Left ventricle myocardium inferior (tissue), 1 donor: ENCODE results near the gene FMNL3. TPM values are rescaled to one million over a fixed set of nuclear protein-coding genes. Genes with fewer than 3 reads are reported as not detected.

ENCODE experiments used
- DNase-seq: peaks from one replicate; pipeline ENCODE4 v3.0.0-alpha.2; 2020
- H3K27ac ChIP-seq: fragments of 200-600 bp; replicated peaks from 2 replicates; pipeline ENCODE4 v1.8.0; 2021
- H3K27me3 ChIP-seq: fragments of 200-600 bp; 2 replicates; pipeline ENCODE4 v1.8.0; 2021; ENCODE audit warnings: low read depth
- H3K36me3 ChIP-seq: fragments of 200-600 bp; 2 replicates; pipeline ENCODE4 v1.8.0; 2021
- H3K4me1 ChIP-seq: fragments of 200-600 bp; 2 replicates; pipeline ENCODE4 v1.8.0; 2021
- H3K4me3 ChIP-seq: fragments of 200-600 bp; 2 replicates; pipeline ENCODE4 v1.8.0; 2021; ENCODE audit warnings: mild to moderate bottlenecking, moderate library complexity
- H3K9me3 ChIP-seq: fragments of 200-600 bp; replicated peaks from 2 replicates; pipeline ENCODE4 v1.8.0; 2021
- intact Hi-C: fragments of 100-400 bp; cut with micrococcal nuclease; formaldehyde crosslinking; loops from one replicate; pipeline ENCODE4 v1.11.0; 2022
- long read RNA-seq: library from polyadenylated mRNA; unstranded; transcript quantifications from one replicate; pipeline ENCODE4 v2.0.0, GENCODE V29; 2021
- total RNA-seq: library from RNA; stranded (reverse); fragmentation: NEBNext Ultra II Directional; extraction: Animal tissue kit (Norgen Biotek cat#: 25700); gene quantifications from one replicate; pipeline ENCODE4 v1.2.1, GENCODE V29; 2021
- TF ChIP-seq, protein P1 (sequence below): fragments of 200-600 bp; IDR thresholded peaks from 2 replicates; pipeline ENCODE4 v1.8.0; 2021; ENCODE audit warnings: antibody characterized with exemption, mild to moderate bottlenecking, borderline replicate concordance
- donor health status: DM: no; HTN: yes; CAD: no; lungs with severe emphysema.

Gene FMNL3
- 10.4 TPM for total RNA-seq
- long read RNA-seq, partial matches to known transcripts = 0 of 10 reads
- long read RNA-seq, other reads (novel, unspliced or antisense) = 10 of 10 reads

GRCh38 chr12:49707128-49707811 lies at the start of gene FMNL3:
FMNL3 (minus strand) TSS chr12:49707405; CDS start chr12:49707180, 225 bp downstream.
- intact Hi-C loops = no loop called here
- TF ChIP-seq, protein P1, sequence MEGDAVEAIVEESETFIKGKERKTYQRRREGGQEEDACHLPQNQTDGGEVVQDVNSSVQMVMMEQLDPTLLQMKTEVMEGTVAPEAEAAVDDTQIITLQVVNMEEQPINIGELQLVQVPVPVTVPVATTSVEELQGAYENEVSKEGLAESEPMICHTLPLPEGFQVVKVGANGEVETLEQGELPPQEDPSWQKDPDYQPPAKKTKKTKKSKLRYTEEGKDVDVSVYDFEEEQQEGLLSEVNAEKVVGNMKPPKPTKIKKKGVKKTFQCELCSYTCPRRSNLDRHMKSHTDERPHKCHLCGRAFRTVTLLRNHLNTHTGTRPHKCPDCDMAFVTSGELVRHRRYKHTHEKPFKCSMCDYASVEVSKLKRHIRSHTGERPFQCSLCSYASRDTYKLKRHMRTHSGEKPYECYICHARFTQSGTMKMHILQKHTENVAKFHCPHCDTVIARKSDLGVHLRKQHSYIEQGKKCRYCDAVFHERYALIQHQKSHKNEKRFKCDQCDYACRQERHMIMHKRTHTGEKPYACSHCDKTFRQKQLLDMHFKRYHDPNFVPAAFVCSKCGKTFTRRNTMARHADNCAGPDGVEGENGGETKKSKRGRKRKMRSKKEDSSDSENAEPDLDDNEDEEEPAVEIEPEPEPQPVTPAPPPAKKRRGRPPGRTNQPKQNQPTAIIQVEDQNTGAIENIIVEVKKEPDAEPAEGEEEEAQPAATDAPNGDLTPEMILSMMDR = peak; percentile 95
- no peaks in the 10 kb centered on the region for H3K36me3 ChIP-seq

GRCh38 chr12:49750996-49751393 lies 43.8 kb upstream of the FMNL3 start:
- Histone ChIP-seq H3K9me3 (no peaks in the 10 kb centered on the region), H3K36me3 (peaks cover 42% of the 10 kb centered on the region), H3K27me3 (no peaks in the 10 kb centered on the region), H3K4me1 (peaks cover 87% of the 10 kb centered on the region), H3K27ac (peak overlapping the region; percentile 68), H3K4me3 (no peak overlapping the region)
- intact Hi-C loops = no loop called here
- DNase-seq = no peak
- TF ChIP-seq, protein P1 = no peak

More at GRCh38 chr12:49707128-49707811, at the start of gene FMNL3:
- H3K27me3 ChIP-seq = peaks cover 35% of the 10 kb centered on the region
- peaks cover 52% of the 10 kb centered on the region for H3K4me1 ChIP-seq
- DNase-seq = peak; percentile 99
- H3K27ac ChIP-seq = peak within 1 kb of the TSS; percentile 98
- H3K9me3 ChIP-seq = no peaks in the 10 kb centered on the region
- H3K4me3 ChIP-seq = peak within 1 kb of the TSS; percentile 96

DNA sequence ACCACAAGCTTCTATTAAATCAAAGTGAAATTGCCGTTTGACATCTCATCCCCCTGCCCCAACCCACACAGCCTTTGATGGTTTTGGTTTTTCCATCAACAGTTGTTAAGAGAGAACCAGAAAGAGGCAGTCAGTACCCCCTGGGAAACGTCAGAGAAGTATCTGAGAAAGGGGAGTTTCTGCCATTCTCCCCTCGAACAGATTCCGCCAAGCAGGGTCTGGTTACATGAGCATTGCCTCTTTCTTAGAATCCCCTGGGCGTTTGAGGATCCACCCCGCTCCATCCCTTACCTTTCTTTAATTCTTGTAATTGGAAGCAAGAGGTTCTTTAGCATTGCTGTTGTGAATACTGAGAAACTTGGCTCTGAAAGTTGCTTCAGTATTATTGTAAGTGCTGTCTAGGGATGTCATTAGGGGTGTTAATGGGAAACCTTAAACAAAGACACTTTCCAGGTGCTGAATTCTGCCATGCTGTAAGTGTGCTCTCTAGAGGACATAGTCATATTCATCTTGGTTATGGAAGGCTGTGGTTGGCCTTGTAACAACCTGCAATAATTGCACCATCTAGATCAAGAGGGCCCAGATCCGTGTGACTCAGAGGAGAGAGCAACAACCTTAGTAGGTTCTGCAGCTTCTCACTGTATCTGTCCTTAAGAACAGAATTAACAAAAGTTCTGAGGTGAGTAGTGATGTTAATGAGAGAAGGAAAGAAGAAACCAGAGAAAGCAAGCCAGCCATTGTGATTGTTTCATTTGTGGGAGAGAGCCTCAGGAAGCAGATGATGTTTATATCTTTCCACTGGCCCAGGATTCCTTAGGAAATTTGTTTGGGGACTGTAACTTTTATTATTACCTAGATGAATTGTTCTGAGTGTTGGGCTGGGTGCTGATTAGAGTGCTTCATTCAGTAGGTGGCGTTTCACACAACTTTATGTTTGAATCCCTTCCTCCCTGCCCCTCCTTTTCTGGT lies 43.1 kb upstream of the FMNL3 start:
- peaks cover 35% of the 10 kb centered on the region for H3K36me3 ChIP-seq
- intact Hi-C loops = no loop called here
- DNase-seq = no peak
- no peak overlapping the region for H3K4me3 ChIP-seq
- peaks cover 91% of the 10 kb centered on the region for H3K4me1 ChIP-seq
- TF ChIP-seq, protein P1 = no peak
- no peaks in the 10 kb centered on the region for H3K9me3 ChIP-seq
- peak overlapping the region; percentile 68 for H3K27ac ChIP-seq
- no peaks in the 10 kb centered on the region for H3K27me3 ChIP-seq

- Histone ChIP-seq H3K27me3 (no peaks in the 10 kb centered on the region), H3K9me3 (no peaks in the 10 kb centered on the region), H3K4me1 (peaks cover 100% of the 10 kb centered on the region), H3K36me3 (peaks cover 20% of the 10 kb centered on the region), H3K4me3 (peak overlapping the region; percentile 37), H3K27ac (peak overlapping the region; percentile 68)
- TF ChIP-seq, protein P1 = no peak
- no peak for DNase-seq
- intact Hi-C loops = no loop called here
Measured at GRCh38 chr12:49748800-49749199, 41.6 kb upstream of the FMNL3 start.

DNA sequence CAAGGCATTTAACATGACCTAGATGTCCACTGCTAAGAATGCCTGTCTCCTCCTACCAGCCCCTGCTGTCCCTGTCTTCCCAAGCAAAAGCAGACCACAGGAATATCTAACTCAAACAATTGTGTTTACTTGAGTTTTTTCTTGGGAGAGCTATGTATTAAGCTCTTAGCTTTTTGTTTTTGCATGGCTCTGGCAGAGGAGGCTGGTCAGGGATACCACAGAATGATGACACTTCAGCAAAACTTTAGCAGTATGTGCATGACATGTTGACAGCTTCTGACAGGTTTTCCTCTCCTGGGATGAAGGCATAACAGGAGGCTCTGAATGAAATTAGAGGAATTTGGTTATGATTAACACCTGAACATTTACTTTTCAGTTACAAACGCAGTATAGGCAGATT lies 41.1 kb upstream of the FMNL3 start:
- no peaks in the 10 kb centered on the region for H3K27me3 ChIP-seq
- H3K9me3 ChIP-seq = no peaks in the 10 kb centered on the region
- DNase-seq = no peak
- peaks cover 15% of the 10 kb centered on the region for H3K36me3 ChIP-seq
- TF ChIP-seq, protein P1 = no peak
- intact Hi-C loops = no loop called here
- peak overlapping the region; percentile 68 for H3K27ac ChIP-seq
- H3K4me3 ChIP-seq = peak overlapping the region; percentile 37
- peaks cover 100% of the 10 kb centered on the region for H3K4me1 ChIP-seq
